Activated naive CD4-positive, alpha-beta T cell treated with anti-CD3 and anti-CD28 coated beads, Interleukin-2, amount 10 ng/mL, durations not matched to agents 7 days and 5 days (primary cell): ENCODE data around the gene CNTN5.
"Not testable (repeated sequence)": the region's sequence is repeated elsewhere in the genome, so short reads cannot be mapped to it uniquely, and the experiment has no call there.

Experiments used
- CTCF ChIA-PET: fragments of 350-600 bp; sonication (Branson Sonifier 250); formaldehyde crosslinking; loops from one replicate; lab custom pipeline; 2021; ENCODE audit warnings: antibody characterized with exemption; lab: Charles Lee
- DNase-seq: peaks from one replicate; pipeline ENCODE4 v3.0.0-alpha.2; 2020
- H3K27ac Mint-ChIP-seq: one replicate; pipeline ENCODE4 v1.8.0; 2021; ENCODE audit warnings: mild to moderate bottlenecking, moderate library complexity, mixed read lengths
- H3K27me3 Mint-ChIP-seq: one replicate; pipeline ENCODE4 v1.8.0; 2021; ENCODE audit warnings: mild to moderate bottlenecking, mixed read lengths
- H3K36me3 Mint-ChIP-seq: one replicate; pipeline ENCODE4 v1.8.0; 2021; ENCODE audit warnings: mixed read lengths
- H3K4me1 Mint-ChIP-seq: one replicate; pipeline ENCODE4 v1.8.0; 2021; ENCODE audit warnings: mixed read lengths
- H3K4me3 Mint-ChIP-seq: one replicate; pipeline ENCODE4 v1.8.0; 2021; ENCODE audit warnings: mild to moderate bottlenecking, moderate library complexity, mixed read lengths
- H3K9me3 Mint-ChIP-seq: one replicate; pipeline ENCODE4 v1.8.0; 2021; ENCODE audit warnings: mixed read lengths

Gene CNTN5

DNA sequence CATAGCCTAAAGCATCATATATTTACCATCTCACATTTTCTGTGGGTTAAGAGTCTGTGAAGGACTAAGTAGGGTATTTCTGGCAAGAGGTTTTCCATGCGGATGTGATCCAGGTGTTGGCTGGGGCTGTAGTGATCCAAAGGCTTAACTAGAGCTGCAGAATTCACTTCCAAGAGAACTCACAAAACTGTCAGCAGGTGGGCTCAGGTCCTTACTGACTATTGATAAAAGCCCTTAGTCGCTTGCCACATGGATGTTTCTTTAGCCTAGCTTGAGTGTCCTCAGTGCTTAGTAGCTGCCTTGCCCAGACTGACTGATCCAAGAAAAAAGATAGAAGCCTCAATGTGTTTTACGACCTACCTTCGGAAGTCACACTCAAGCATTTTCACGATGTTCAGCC lies 250.8 kb downstream of the CNTN5 start:
- CTCF ChIA-PET: no interaction called here
- Mint-ChIP-seq H3K36me3 (no peaks in the 10 kb centered on the region), H3K27me3 (no peaks in the 10 kb centered on the region), H3K4me1 (no peaks in the 10 kb centered on the region), H3K27ac (no peak overlapping the region), H3K4me3 (no peak overlapping the region), H3K9me3 (peaks cover 2% of the 10 kb centered on the region)
- no peak for DNase-seq

DNA sequence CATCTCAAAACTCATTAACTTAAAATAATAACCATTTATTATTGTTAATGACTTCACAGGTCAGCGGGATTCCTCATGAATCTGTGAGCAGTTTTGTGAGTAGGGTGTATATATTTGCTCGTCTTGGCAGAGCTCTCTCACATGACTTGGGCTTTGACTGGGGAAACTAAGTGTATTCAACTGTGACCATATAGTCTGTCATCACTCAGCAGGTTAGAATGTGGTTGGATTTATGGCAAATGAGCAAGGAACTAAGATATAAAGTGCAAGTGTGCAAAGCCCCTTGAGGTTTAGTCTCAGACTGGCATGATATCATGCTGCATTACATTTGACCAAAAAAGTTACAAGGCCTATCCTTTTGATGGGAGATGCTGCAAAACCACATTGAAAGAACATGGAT lies 254.8 kb downstream of the CNTN5 start:
- DNase-seq: no peak
- Mint-ChIP-seq H3K4me3 (no peak overlapping the region), H3K4me1 (no peaks in the 10 kb centered on the region), H3K27ac (no peak overlapping the region), H3K9me3 (peaks cover 5% of the 10 kb centered on the region), H3K27me3 (no peaks in the 10 kb centered on the region), H3K36me3 (no peaks in the 10 kb centered on the region)
- CTCF ChIA-PET: no interaction called here

DNA sequence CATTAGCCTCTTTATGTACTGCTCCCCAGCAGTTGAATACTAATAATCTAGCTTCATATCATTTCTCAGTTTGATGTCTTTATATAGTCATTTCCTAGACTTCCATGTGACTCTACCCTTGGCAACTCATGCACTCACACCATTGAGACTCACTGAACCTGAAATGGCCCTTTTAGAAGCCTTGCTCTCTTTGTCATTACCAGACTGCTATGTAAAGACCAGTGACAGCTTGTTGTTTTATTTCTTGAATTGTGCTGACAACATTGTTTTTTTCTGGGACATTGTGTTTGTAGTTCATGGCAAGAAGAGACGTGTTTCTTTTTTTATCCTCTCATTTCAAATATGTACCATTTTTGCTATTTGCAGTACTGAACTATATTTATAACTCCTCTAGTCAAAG lies 256.5 kb downstream of the CNTN5 start:
- Mint-ChIP-seq H3K4me1 (no peaks in the 10 kb centered on the region), H3K36me3 (no peaks in the 10 kb centered on the region), H3K9me3 (peaks cover 6% of the 10 kb centered on the region), H3K27ac (no peak overlapping the region), H3K4me3 (no peak overlapping the region), H3K27me3 (no peaks in the 10 kb centered on the region)
- DNase-seq: no peak
- CTCF ChIA-PET: no interaction called here

DNA sequence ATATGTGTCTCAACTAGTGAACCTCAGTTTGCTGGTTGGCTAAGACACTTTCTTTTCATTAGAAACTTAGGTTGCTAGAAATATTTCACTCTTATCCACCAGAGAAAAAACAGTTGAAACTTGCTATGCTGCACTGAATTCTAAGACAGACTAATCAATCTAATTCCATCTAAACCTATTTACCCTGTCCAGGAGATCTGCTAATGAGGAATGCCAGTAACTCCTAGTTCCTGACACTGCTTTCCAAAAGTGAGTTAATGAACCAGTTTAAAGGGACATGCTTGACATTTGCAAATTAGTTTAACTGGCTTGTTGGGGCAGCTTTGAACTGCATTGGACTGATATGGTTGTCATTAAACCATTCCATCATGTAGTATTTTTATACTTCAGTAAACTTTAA lies 258.5 kb downstream of the CNTN5 start:
- Mint-ChIP-seq H3K36me3 (no peaks in the 10 kb centered on the region), H3K9me3 (peaks cover 4% of the 10 kb centered on the region), H3K4me1 (no peaks in the 10 kb centered on the region), H3K27ac (no peak overlapping the region), H3K27me3 (no peaks in the 10 kb centered on the region), H3K4me3 (no peak overlapping the region)
- CTCF ChIA-PET: no interaction called here
- DNase-seq: no peak

DNA sequence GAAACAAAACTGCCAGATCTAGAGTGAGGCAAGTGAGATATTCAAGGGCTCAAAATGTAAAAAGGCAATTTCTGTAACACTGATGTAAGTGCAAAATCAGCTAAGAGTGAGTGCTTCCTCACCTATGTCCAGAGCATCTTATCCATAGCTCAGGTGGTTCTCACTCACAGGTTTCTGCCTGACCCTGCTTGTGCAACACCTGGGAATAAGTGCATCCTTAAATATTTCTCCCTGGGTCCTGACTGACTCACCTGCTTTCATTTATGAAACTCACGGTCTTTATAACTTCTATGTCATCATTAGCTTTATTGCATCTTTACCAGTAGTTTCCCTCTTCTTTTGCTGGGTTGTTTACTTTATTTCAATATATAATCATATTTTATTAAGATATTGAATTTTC lies 260.6 kb downstream of the CNTN5 start:
- DNase-seq: no peak
- no peaks in the 10 kb centered on the region for H3K36me3 Mint-ChIP-seq
- H3K27me3 Mint-ChIP-seq: no peaks in the 10 kb centered on the region
- CTCF ChIA-PET: no interaction called here
- peaks cover 4% of the 10 kb centered on the region for H3K9me3 Mint-ChIP-seq
- H3K27ac Mint-ChIP-seq: no peak overlapping the region
- H3K4me3 Mint-ChIP-seq: no peak overlapping the region
- H3K4me1 Mint-ChIP-seq: no peaks in the 10 kb centered on the region

DNA sequence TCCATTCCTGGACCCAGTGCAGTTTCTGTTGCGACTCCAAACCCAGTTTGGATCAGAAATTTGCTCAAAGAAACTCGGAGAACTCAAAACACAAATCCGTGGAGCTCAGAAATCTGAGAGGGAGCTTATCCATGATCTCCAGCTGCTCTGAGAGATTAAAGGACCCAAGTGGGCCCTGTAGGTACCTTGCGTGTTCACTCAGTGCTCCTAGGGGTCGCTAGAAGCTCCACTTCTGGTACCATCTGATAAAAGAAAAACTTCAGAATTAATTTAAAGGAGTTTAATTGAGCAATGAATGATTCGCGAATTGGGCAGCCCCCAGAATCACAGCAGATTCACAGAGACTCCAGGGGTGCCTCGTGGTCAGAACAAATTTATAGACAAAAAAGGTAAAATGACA lies 277.2 kb downstream of the CNTN5 start:
- CTCF ChIA-PET, H3K36me3 Mint-ChIP-seq, H3K4me1 Mint-ChIP-seq, H3K27me3 Mint-ChIP-seq, DNase-seq, H3K27ac Mint-ChIP-seq, H3K4me3 Mint-ChIP-seq: not testable (repeated sequence)
- peaks cover 20% of the 10 kb centered on the region for H3K9me3 Mint-ChIP-seq

DNA sequence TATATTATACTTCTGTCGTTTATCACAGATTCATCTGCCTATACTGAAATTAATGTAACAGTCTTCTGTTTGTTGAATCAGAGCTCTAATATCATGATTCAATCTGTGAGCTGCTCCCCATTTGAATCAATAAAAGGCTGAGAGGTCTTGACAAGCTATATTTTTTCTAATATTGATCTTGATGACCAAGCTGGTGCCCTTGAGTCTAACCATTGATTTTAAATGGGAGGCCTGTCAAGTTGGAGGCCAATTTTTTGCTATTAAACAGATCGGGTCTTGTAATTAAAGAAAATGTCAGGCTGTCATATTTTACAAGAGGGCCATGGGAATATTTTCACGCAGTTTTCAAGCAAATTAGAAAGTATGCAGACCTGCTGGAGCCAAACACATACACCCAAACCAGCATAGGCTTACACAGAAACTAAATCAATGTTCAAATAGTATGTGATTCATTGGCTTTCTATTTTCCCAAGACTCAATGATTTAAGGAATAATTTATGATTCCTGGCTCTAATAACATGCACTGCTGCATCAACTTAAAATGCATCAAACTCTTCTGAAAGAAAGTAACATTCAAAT lies 286.9 kb downstream of the CNTN5 start:
- H3K4me1 Mint-ChIP-seq: no peaks in the 10 kb centered on the region
- CTCF ChIA-PET: no interaction called here
- H3K27me3 Mint-ChIP-seq: no peaks in the 10 kb centered on the region
- H3K9me3 Mint-ChIP-seq: peaks cover 4% of the 10 kb centered on the region
- H3K4me3 Mint-ChIP-seq: no peak overlapping the region
- DNase-seq: no peak
- no peaks in the 10 kb centered on the region for H3K36me3 Mint-ChIP-seq
- H3K27ac Mint-ChIP-seq: no peak overlapping the region

DNA sequence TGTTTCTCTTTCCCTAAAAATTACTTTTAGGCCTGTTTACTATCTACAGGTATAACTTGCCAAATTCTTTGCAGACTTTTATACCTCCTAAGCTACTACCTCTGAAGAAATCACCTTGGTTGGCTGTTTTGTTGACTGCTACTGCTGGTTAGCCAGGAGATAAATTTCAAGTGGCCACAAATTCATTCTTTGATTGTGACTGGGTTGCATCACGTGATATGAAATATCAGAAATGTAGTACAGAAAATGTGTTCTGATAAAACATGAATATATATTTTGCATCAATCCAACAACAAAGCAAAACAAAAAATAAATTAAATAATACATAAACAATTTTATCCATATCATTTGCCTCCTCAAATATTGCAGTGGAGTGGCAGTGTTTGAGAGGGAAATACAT lies 291.1 kb downstream of the CNTN5 start:
- CTCF ChIA-PET: no interaction called here

DNA sequence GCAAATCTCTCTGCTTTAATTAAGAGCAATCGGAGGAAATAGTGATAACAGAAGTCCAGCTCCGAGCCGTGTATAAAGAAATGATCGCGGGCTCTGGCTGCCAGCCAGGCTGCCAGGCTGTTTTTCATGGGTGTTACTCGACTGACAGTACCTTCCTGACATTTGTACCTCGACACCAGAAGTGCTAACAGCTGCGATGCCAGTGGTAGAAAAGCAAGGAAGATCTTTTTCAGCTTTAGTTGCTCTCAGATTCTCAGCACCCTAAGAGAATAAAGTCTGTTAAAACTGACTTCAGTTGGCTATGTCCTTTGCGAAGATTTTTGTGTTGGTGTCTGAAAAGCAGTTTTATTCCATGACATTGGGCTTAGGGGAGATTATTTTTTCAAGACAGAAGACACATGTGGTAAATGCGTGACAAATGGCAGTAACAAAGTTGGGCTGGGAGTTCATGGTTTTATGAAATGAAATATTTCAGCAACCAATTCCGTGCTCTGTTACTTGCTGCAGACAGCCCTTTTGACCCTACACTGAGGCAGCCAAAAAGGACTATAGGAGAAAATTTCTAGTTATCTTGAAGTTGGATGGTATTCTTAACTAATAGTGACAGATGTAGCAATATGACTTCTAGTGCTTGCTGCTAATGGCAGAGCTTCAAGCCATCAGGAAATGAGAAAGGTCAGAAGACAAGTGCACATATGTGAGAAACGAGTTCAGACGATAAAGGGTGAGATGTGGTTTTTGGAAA lies 296.2 kb downstream of the CNTN5 start:
- H3K4me3 Mint-ChIP-seq: no peak overlapping the region
- no peaks in the 10 kb centered on the region for H3K4me1 Mint-ChIP-seq
- H3K27ac Mint-ChIP-seq: no peak overlapping the region
- DNase-seq: no peak
- H3K36me3 Mint-ChIP-seq: no peaks in the 10 kb centered on the region
- CTCF ChIA-PET: no interaction called here
- peaks cover 10% of the 10 kb centered on the region for H3K9me3 Mint-ChIP-seq
- H3K27me3 Mint-ChIP-seq: no peaks in the 10 kb centered on the region

More for the DNA sequence above, 291.1 kb downstream of the CNTN5 start:
- H3K36me3 Mint-ChIP-seq: no peaks in the 10 kb centered on the region
- no peaks in the 10 kb centered on the region for H3K27me3 Mint-ChIP-seq
- H3K4me3 Mint-ChIP-seq: no peak overlapping the region
- DNase-seq: no peak
- no peaks in the 10 kb centered on the region for H3K4me1 Mint-ChIP-seq
- no peak overlapping the region for H3K27ac Mint-ChIP-seq
- peaks cover 2% of the 10 kb centered on the region for H3K9me3 Mint-ChIP-seq

DNA sequence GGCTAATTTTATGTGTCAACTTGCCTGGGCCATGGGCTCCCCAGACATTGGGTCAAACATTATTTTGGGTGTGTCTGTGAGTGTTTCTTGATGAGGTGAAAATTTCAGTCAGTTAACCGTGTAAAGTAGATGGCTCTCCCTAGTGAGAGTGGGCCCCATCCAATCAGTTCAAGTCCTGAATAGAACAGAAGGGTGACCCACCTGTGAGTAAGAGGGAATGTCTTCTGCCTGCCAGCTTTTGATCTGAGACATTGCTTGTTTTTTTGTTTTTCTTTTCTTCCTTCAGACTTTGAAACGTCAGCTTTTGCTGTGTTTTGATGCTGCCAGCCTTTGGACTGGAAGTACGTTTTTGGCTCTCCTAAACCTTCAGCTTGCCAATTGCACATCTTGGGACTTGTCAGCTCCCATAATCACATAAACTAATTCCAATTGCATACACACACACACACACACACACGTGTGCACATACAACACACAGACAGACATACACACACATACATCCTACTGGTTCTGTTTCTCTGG lies 300.1 kb downstream of the CNTN5 start:
- H3K27me3 Mint-ChIP-seq: no peaks in the 10 kb centered on the region
- no peak for DNase-seq

DNA sequence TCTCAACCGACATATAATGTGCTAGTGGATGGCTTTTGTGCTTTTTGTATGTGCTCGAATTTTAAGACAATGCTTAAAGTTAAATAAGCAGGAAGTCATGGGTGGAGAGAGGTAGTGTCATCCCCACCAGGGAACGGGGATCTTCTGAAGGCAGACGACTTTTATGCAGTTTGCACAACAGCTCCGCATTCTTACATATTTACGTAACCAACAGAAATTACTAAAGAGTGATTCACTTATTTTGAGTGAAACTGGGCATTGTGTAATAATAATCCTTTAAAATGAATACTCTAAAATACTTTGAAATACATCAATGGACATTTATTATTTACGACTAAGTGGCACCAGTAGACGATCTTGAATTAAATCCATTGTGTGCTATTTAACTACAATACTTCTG lies 305.1 kb downstream of the CNTN5 start:
- Mint-ChIP-seq H3K4me3 (no peak overlapping the region), H3K4me1 (no peaks in the 10 kb centered on the region), H3K36me3 (no peaks in the 10 kb centered on the region), H3K27ac (no peak overlapping the region), H3K27me3 (no peaks in the 10 kb centered on the region), H3K9me3 (peaks cover 4% of the 10 kb centered on the region)
- DNase-seq: no peak
- CTCF ChIA-PET: no interaction called here

More for the DNA sequence above, 300.1 kb downstream of the CNTN5 start:
- Mint-ChIP-seq H3K36me3 (no peaks in the 10 kb centered on the region), H3K9me3 (peaks cover 8% of the 10 kb centered on the region), H3K27ac (no peak overlapping the region), H3K4me3 (no peak overlapping the region), H3K4me1 (no peaks in the 10 kb centered on the region)
- CTCF ChIA-PET: no interaction called here

DNA sequence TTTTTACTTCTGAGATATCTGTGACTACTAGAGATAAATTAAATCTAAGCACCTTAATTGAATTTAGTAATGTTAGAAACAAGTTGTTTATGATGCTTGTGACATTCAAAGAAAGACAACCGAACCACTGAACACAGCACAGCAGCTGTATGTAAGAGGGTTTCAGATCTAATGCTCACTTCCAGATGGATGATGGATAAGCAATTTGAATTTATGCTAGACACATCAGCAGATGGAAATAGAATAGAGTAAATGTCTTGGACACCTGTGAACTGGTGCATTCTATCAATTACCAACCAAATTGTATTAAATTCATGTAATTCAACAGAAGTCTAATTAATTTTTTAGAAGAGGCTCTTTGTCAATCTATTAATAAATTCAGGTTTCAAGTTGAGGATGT lies 306.3 kb downstream of the CNTN5 start:
- CTCF ChIA-PET: no interaction called here
- Mint-ChIP-seq H3K27me3 (no peaks in the 10 kb centered on the region), H3K4me3 (no peak overlapping the region), H3K36me3 (no peaks in the 10 kb centered on the region), H3K27ac (no peak overlapping the region), H3K4me1 (no peaks in the 10 kb centered on the region), H3K9me3 (peaks cover 2% of the 10 kb centered on the region)
- no peak for DNase-seq

DNA sequence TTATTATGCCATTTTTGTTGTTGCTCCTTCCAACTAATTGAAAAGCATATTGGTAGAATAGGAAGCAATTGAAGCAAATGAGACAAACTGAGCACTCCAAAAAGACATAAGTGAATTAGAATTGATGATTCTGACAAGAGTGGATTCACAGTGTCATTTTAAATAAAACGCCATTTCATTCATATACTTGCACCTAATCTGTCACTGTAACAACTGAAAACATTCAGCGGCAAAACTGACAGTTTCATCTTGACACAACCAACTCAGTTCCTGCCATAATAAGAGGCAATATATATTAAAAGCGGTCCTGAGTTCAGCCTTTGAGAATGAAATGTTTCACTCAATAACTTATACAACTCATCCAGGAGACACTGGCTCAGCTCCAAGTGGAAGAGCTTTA lies 306.8 kb downstream of the CNTN5 start:
- CTCF ChIA-PET: no interaction called here
- Mint-ChIP-seq H3K27ac (no peak overlapping the region), H3K27me3 (no peaks in the 10 kb centered on the region), H3K4me3 (no peak overlapping the region), H3K4me1 (no peaks in the 10 kb centered on the region), H3K9me3 (peaks cover 2% of the 10 kb centered on the region), H3K36me3 (no peaks in the 10 kb centered on the region)
- DNase-seq: no peak

DNA sequence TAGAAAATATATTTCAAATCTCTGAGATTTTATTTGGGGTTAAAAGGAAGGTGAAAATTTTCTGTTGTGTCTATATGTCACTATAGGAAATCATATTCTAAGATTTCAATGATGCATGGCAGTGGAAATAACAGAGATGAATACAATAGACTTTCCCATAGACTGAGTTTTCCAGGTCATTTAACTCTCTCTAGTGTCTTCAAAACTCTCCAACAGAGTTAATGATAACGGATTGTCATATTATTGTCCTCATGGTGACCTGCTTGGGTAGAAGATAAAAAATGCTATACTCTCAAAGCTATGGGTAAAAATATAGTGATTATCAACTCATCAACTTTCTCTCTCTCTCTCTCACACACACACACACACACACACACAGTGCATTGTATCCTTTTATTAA lies 312.9 kb downstream of the CNTN5 start:
- Mint-ChIP-seq H3K4me3 (no peak overlapping the region), H3K36me3 (no peaks in the 10 kb centered on the region), H3K9me3 (peaks cover 4% of the 10 kb centered on the region), H3K4me1 (no peaks in the 10 kb centered on the region), H3K27ac (no peak overlapping the region), H3K27me3 (no peaks in the 10 kb centered on the region)
- CTCF ChIA-PET: no interaction called here
- no peak for DNase-seq

DNA sequence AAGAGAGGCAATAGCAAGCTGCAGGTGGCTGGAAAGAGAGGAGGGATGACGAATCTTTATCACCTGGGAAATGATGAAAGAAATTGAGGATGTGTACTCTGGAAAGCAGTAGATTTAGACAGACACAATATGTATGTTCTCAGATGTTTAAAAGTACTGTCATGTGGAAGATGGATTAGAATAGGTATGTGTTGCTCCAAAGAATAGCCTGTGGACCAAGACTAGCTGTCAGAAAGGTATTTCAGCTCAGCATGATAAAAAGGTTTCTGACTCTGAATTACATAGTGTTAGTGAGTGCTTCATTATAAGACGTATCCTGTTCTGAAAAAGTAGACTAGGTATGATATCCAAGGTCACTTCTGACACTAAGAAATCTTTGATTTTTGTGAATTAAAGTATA lies 322.4 kb downstream of the CNTN5 start:
- no peak for DNase-seq
- peaks cover 5% of the 10 kb centered on the region for H3K9me3 Mint-ChIP-seq
- CTCF ChIA-PET: no interaction called here
- H3K36me3 Mint-ChIP-seq: no peaks in the 10 kb centered on the region
- no peak overlapping the region for H3K27ac Mint-ChIP-seq
- no peaks in the 10 kb centered on the region for H3K27me3 Mint-ChIP-seq
- no peaks in the 10 kb centered on the region for H3K4me1 Mint-ChIP-seq
- H3K4me3 Mint-ChIP-seq: no peak overlapping the region
